GM23338 (cell line): ENCODE results near the gene FMNL1. TPM values are rescaled to one million over a fixed set of nuclear protein-coding genes. Genes with fewer than 3 reads are reported as not detected.

Experiments
- ATAC-seq: fragments of 200-7000 bp; cut with Tn5 transposase; 3 replicates; pipeline ENCODE4 v1.9.1; 2020
- DNase-seq: peaks from one replicate; pipeline ENCODE4 v3.0.0-alpha.2; 2015; ENCODE audit warnings: low spot score
- H2AFZ ChIP-seq: fragments of 200-600 bp; sonication (generic); 2 replicates; pipeline ENCODE4 v1.8.0; 2016; ENCODE audit warnings: antibody characterized with exemption, mild to moderate bottlenecking, moderate library complexity
- H3F3A ChIP-seq: fragments of 200-600 bp; sonication (generic); replicated peaks from 2 replicates; pipeline ENCODE4 v1.8.0; 2017; ENCODE audit warnings: antibody characterized with exemption, mixed run types, low read depth
- H3K27ac ChIP-seq: fragments of 200-600 bp; sonication (generic); 2 replicates; pipeline ENCODE4 v1.6.1; 2016; ENCODE audit warnings: low read depth
- H3K27me3 ChIP-seq: fragments of 200-600 bp; sonication (generic); 2 replicates; pipeline ENCODE4 v1.8.0; 2016; ENCODE audit warnings: mild to moderate bottlenecking, mixed run types, moderate library complexity; ENCODE audit not compliant: insufficient read depth
- H3K36me3 ChIP-seq: fragments of 200-600 bp; sonication (generic); 2 replicates; pipeline ENCODE4 v1.8.0; 2016; ENCODE audit warnings: mild to moderate bottlenecking; ENCODE audit not compliant: insufficient read depth
- H3K4me1 ChIP-seq: fragments of 200-600 bp; sonication (generic); 2 replicates; pipeline ENCODE4 v1.8.0; 2016; ENCODE audit warnings: mild to moderate bottlenecking, moderate library complexity; ENCODE audit not compliant: insufficient read depth
- H3K4me2 ChIP-seq: fragments of 200-600 bp; sonication (generic); 2 replicates; pipeline ENCODE4 v1.7.1; 2017; ENCODE audit warnings: mixed run types
- H3K4me3 ChIP-seq: fragments of 200-600 bp; sonication (generic); 2 replicates; pipeline ENCODE4 v1.6.1; 2016; ENCODE audit warnings: mixed run types
- H3K79me2 ChIP-seq: fragments of 200-600 bp; sonication (generic); replicated peaks from 2 replicates; pipeline ENCODE4 v1.8.0; 2017; ENCODE audit warnings: mild to moderate bottlenecking; ENCODE audit not compliant: insufficient read depth
- H3K9me2 ChIP-seq: fragments of 200-600 bp; sonication (generic); 2 replicates; pipeline ENCODE4 v1.8.0; 2017; ENCODE audit not compliant: insufficient read depth
- H4K20me1 ChIP-seq: fragments of 200-600 bp; sonication (generic); replicated peaks from 2 replicates; pipeline ENCODE4 v1.8.0; 2017; ENCODE audit warnings: mild to moderate bottlenecking; ENCODE audit not compliant: insufficient read depth
- H3K27ac Mint-ChIP-seq: 2 replicates; pipeline ENCODE4 v1.8.0; 2020; ENCODE audit warnings: inconsistent platforms, mild to moderate bottlenecking, moderate library complexity, mixed read lengths
- H3K27me3 Mint-ChIP-seq: 3 replicates; pipeline ENCODE4 v1.8.0; 2022; ENCODE audit warnings: low read depth, mild to moderate bottlenecking, moderate library complexity, mixed read lengths, inconsistent platforms; ENCODE audit not compliant: insufficient read depth, poor library complexity
- H3K36me3 Mint-ChIP-seq: 3 replicates; pipeline ENCODE4 v1.8.0; 2021; ENCODE audit warnings: low read depth, mild to moderate bottlenecking, inconsistent platforms, moderate library complexity, mixed read lengths
- H3K4me1 Mint-ChIP-seq: 3 replicates; pipeline ENCODE4 v1.8.0; 2020; ENCODE audit warnings: mild to moderate bottlenecking, inconsistent platforms, mixed read lengths
- H3K4me3 Mint-ChIP-seq: 3 replicates; pipeline ENCODE4 v1.8.0; 2021; ENCODE audit warnings: moderate library complexity, mild to moderate bottlenecking, inconsistent platforms, mixed read lengths
- H3K9me3 Mint-ChIP-seq: 3 replicates; pipeline ENCODE4 v1.8.0; 2020; ENCODE audit warnings: moderate library complexity, mild to moderate bottlenecking, inconsistent platforms, mixed read lengths
- CTCF ChIP-seq, 2 experiments: fragments of 200-600 bp in 1 of 2; sonication (generic) in 1 of 2; conservative IDR thresholded peaks; 2 replicates each; pipeline versions ENCODE4 v1.5.1 to v1.6.1; 2016 to 2017; ENCODE audit warnings: antibody characterized with exemption in 2 of 2, low read depth in 2 of 2, mild to moderate bottlenecking in 2 of 2, moderate library complexity in 1 of 2
- EZH2 ChIP-seq: fragments of 200-600 bp; sonication (generic); IDR thresholded peaks from one replicate; pipeline ENCODE4 v1.8.0; 2017; ENCODE audit warnings: antibody characterized with exemption, mild to moderate bottlenecking, low read depth; ENCODE audit not compliant: unreplicated experiment
- EZH2phosphoT487 ChIP-seq: fragments of 200-600 bp; sonication (generic); IDR thresholded peaks from one replicate; pipeline ENCODE4 v1.8.1; 2018; ENCODE audit warnings: antibody characterized with exemption; ENCODE audit not compliant: unreplicated experiment
- JUNB ChIP-seq: IDR thresholded peaks from one replicate; pipeline ENCODE4 v1.6.1; 2016; ENCODE audit warnings: antibody characterized with exemption; ENCODE audit not compliant: unreplicated experiment
- NANOG ChIP-seq: IDR thresholded peaks from 2 replicates; pipeline ENCODE4 v1.6.1; 2016; ENCODE audit warnings: antibody characterized with exemption, borderline replicate concordance
- POLR2AphosphoS5 ChIP-seq: IDR thresholded peaks from 2 replicates; pipeline ENCODE4 v1.6.1; 2016; ENCODE audit warnings: antibody characterized with exemption, low read depth
- REST ChIP-seq: IDR thresholded peaks from one replicate; pipeline ENCODE4 v1.6.1; 2018; ENCODE audit warnings: antibody characterized with exemption; ENCODE audit not compliant: unreplicated experiment
- STAT1 ChIP-seq: IDR thresholded peaks from one replicate; pipeline ENCODE4 v1.6.1; 2016; ENCODE audit warnings: antibody characterized with exemption; ENCODE audit not compliant: unreplicated experiment
- ZNF114 ChIP-seq: fragments of 250-450 bp; sonication (Bioruptor Pico); IDR thresholded peaks from 2 replicates; pipeline ENCODE4 v1.5.0; 2020; ENCODE audit warnings: mild to moderate bottlenecking, moderate library complexity
- ZNF331 ChIP-seq: fragments of 250-450 bp; sonication (Bioruptor Pico); IDR thresholded peaks from 2 replicates; pipeline ENCODE4 v1.5.0; 2020; ENCODE audit warnings: low read depth, mild to moderate bottlenecking, moderate library complexity
- ZNF462 ChIP-seq: fragments of 250-450 bp; sonication (Bioruptor Pico); IDR thresholded peaks from 2 replicates; pipeline ENCODE4 v1.5.0; 2020; ENCODE audit warnings: mild to moderate bottlenecking, moderate library complexity
- polyA plus RNA-seq: library from polyadenylated mRNA; unstranded; fragments of >200 nt; fragmentation: Nextera tagmentation; extraction: Ambion mirVana; gene quantifications from 2 replicates; pipeline ENCODE4 v1.2.1, GENCODE V29; 2016
- total RNA-seq: library from RNA; depleted of rRNA; stranded (reverse); fragments of >200 nt; shearing (Covaris generic); gene quantifications from 2 replicates; pipeline ENCODE4 v1.2.3, GENCODE V29; 2014

Gene FMNL1
- total and polyA plus RNA-seq, 2 experiments from 2014 or later: 6.6 to 9.3 TPM

- no peak overlapping the region for H3K4me3 Mint-ChIP-seq
- Histone ChIP-seq H3K79me2 (no peaks in the 10 kb centered on the region), H3F3A (no peaks in the 10 kb centered on the region; the same call in 1 of the 2 replicates), H3K27me3 (no peaks in the 10 kb centered on the region), H3K36me3 (no peaks in the 10 kb centered on the region), H3K27ac (no peak overlapping the region), H2AFZ (no peak overlapping the region), H3K4me3 (no peak overlapping the region), H3K9me2 (no peaks in the 10 kb centered on the region), H3K4me2 (no peak overlapping the region), H4K20me1 (no peaks in the 10 kb centered on the region; the same call in 1 of the 2 replicates), H3K4me1 (peaks cover 4% of the 10 kb centered on the region; the same call in 1 of the 2 replicates)
- TF ChIP-seq EZH2 (no peak), ZNF114 (no peak), ZNF462 (CRISPR knock-in tag) (no peak), ZNF331 (no peak), JUNB (no peak), STAT1 (no peak), POLR2AphosphoS5 (no peak), NANOG (no peak), CTCF (conservative IDR thresholded peaks at IDR 0.05; ENCODE audit: low read depth in 2 of 2) (no peak), REST (no peak), EZH2phosphoT487 (no peak)
- DNase-seq (no peak), ATAC-seq (no peak)
- peaks cover 3% of the 10 kb centered on the region for H3K27me3 Mint-ChIP-seq
- H3K36me3 Mint-ChIP-seq: peaks cover 37% of the 10 kb centered on the region
- no peak overlapping the region for H3K27ac Mint-ChIP-seq
- peaks cover 6% of the 10 kb centered on the region for H3K4me1 Mint-ChIP-seq
- H3K9me3 Mint-ChIP-seq: no peaks in the 10 kb centered on the region
These were observed 45.9 kb downstream of the FMNL1 start for GRCh38 chr17:45267436-45268055.
